Right lobe of liver (tissue), 6 donors: ENCODE results near the gene EPHA3. TPM values are rescaled to one million over a fixed set of nuclear protein-coding genes. Genes with fewer than 3 reads are reported as not detected.

Experiments used
- ATAC-seq, 4 donors: fragments of 200-7000 bp; cut with Tn5 transposase; one replicate each; pipeline ENCODE4 v1.9.1; 2020; ENCODE audit warnings: mild to moderate bottlenecking in 4 of 4, moderate library complexity in 4 of 4
- DNase-seq, 3 donors: peaks; one replicate each; pipeline ENCODE4 v3.0.0-alpha.2; 2020
- H3K27ac ChIP-seq, 3 donors: fragments of 200-600 bp; one replicate each; pipeline ENCODE4 v1.8.0; 2022
- H3K27me3 ChIP-seq, 2 donors: fragments of 200-600 bp; one replicate each; pipeline ENCODE4 v1.8.0; 2022
- H3K36me3 ChIP-seq, 4 donors: fragments of 200-600 bp; sonication (generic) in 1 of 4; one replicate each; pipeline versions ENCODE4 v1.5.1 to v1.8.0; 2017 to 2022; ENCODE audit warnings: control low read depth in 1 of 4
- H3K4me1 ChIP-seq, 4 donors: fragments of 200-600 bp; sonication (generic) in 1 of 4; one replicate each; pipeline versions ENCODE4 v1.5.1 to v1.8.0; 2017 to 2022; ENCODE audit warnings: control low read depth in 1 of 4
- H3K4me3 ChIP-seq, 3 donors: fragments of 200-600 bp; one replicate each; pipeline ENCODE4 v1.8.0; 2022
- H3K9me3 ChIP-seq, 4 donors: fragments of 200-600 bp; sonication (generic) in 1 of 4; one replicate each; pipeline versions ENCODE4 v1.5.1 to v1.8.0; 2017 to 2022; ENCODE audit warnings: control low read depth in 1 of 4
- POLR2A ChIP-seq: fragments of 450-650 bp; IDR thresholded peaks from one replicate; pipeline ENCODE4 v1.6.1; 2017; ENCODE audit warnings: antibody characterized with exemption, mild to moderate bottlenecking
- WGBS: methylation state at CpG from one replicate; pipeline ENCODE4 v1.1.6; 2018; ENCODE audit warnings: low coverage, low lambda C conversion rate; ENCODE audit not compliant: insufficient coverage; ENCODE audit errors: missing lambda C conversion rate; 5-methylcytosine and 5-hydroxymethylcytosine counted together
- intact Hi-C, 2 donors: fragments of 100-400 bp; cut with DNase I; formaldehyde crosslinking; loops; one replicate each; pipeline versions ENCODE4 v1.11.2 to v1.14.1; 2022
- total RNA-seq, 6 experiments: library from RNA; depleted of rRNA in 2 of 6; stranded (reverse); fragments of >200 nt in 2 of 6; fragmentation: NEBNext Ultra II Directional in 3 of 6; extraction: Animal tissue kit (Norgen Biotek cat#: 25700) in 3 of 6; gene quantifications; one replicate each; pipeline versions ENCODE4 v1.1.0 to v1.2.4, GENCODE V29; 2016 to 2023
- TF ChIP-seq, protein P1 (sequence below), 4 donors: fragments of 200-600 bp in 3 of 4; fragments of 450-650 bp in 1 of 4; IDR thresholded peaks; one replicate each; pipeline versions ENCODE4 v1.5.1 to v1.8.0; 2016 to 2022; ENCODE audit warnings: antibody characterized with exemption in 4 of 4, mild to moderate bottlenecking in 2 of 4
- donor health status: DM: no; HTN: yes; CAD: no.
- donor health status: DM: no; HTN: no; CAD: no.
- donor health status: DM: no; HTN: no; CAD: no.
- donor health status: DM: no; HTN: yes; CAD: no.
- donor health status: DM: no; HTN: yes; CAD: no.

Gene EPHA3
- total RNA-seq, 6 experiments from 2014 or later: 0.95 to 2.9 (median 1.5) TPM

DNA sequence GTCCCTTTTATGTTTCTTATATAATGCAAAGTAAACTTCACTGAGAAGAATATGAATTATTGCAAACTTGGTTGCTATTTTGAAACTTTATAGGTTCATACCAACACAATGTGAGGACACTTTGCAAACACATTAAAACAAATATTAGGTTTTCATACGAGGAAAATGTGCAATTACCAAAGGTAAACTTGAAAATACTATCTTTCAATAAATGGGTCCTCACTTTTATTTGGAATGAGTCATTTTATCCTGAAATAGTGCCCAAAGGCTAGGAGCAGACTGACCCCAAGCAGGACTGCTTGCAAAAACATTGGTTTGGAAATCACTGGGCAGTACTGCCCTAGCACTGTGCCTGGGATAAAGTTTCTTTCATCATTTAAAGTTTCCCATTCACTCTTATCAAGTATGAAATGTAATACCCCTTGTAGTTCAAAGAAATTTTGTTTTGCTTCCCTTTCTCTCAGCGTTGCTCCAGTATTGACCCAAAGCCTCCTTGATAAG, 396.5 kb downstream of the EPHA3 start:
- ATAC-seq (no peak), DNase-seq (no peak)
- no peaks in the 10 kb centered on the region for H3K9me3 ChIP-seq
- H3K27me3 ChIP-seq: no peaks in the 10 kb centered on the region
- 11% methylated on average over 2 of the region's 2 CpGs for WGBS
- no peaks in the 10 kb centered on the region for H3K36me3 ChIP-seq
- no peak overlapping the region for H3K4me3 ChIP-seq
- no peak overlapping the region for H3K27ac ChIP-seq
- no peaks in the 10 kb centered on the region for H3K4me1 ChIP-seq
- TF ChIP-seq, protein P1, sequence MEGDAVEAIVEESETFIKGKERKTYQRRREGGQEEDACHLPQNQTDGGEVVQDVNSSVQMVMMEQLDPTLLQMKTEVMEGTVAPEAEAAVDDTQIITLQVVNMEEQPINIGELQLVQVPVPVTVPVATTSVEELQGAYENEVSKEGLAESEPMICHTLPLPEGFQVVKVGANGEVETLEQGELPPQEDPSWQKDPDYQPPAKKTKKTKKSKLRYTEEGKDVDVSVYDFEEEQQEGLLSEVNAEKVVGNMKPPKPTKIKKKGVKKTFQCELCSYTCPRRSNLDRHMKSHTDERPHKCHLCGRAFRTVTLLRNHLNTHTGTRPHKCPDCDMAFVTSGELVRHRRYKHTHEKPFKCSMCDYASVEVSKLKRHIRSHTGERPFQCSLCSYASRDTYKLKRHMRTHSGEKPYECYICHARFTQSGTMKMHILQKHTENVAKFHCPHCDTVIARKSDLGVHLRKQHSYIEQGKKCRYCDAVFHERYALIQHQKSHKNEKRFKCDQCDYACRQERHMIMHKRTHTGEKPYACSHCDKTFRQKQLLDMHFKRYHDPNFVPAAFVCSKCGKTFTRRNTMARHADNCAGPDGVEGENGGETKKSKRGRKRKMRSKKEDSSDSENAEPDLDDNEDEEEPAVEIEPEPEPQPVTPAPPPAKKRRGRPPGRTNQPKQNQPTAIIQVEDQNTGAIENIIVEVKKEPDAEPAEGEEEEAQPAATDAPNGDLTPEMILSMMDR (IDR thresholded peaks at IDR 0.05): no peak
- TF ChIP-seq POLR2A: no peak
- intact Hi-C loops: no loop called here

DNA sequence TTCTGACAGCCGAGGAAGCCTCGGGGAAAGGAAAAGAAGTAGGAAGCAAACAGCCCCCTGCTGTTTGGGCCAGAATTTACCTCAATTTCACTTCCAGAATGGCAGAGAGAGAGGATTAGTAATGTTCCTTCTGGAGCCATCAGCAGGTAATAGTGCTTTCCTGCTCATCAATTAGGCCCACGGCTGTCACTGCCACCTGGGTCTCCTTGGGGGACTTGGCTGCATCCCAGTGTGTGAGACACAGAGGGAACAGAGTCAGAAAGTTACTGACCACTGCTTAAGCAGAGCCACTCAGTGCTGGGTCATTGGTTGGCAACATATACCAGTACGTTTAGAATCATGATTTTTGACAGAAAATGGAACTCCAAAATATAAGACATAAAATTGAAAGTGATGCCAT, 397.0 kb downstream of the EPHA3 start:
- no peaks in the 10 kb centered on the region for H3K36me3 ChIP-seq
- no peaks in the 10 kb centered on the region for H3K4me1 ChIP-seq
- H3K27ac ChIP-seq: no peak overlapping the region
- DNase-seq (no peak), ATAC-seq (no peak)
- TF ChIP-seq, protein P1 (IDR thresholded peaks at IDR 0.05): no peak
- no peak for TF ChIP-seq POLR2A
- H3K9me3 ChIP-seq: no peaks in the 10 kb centered on the region
- H3K27me3 ChIP-seq: no peaks in the 10 kb centered on the region
- no peak overlapping the region for H3K4me3 ChIP-seq
- WGBS: 16% methylated on average over 4 of the region's 4 CpGs
- intact Hi-C loops: no loop called here

DNA sequence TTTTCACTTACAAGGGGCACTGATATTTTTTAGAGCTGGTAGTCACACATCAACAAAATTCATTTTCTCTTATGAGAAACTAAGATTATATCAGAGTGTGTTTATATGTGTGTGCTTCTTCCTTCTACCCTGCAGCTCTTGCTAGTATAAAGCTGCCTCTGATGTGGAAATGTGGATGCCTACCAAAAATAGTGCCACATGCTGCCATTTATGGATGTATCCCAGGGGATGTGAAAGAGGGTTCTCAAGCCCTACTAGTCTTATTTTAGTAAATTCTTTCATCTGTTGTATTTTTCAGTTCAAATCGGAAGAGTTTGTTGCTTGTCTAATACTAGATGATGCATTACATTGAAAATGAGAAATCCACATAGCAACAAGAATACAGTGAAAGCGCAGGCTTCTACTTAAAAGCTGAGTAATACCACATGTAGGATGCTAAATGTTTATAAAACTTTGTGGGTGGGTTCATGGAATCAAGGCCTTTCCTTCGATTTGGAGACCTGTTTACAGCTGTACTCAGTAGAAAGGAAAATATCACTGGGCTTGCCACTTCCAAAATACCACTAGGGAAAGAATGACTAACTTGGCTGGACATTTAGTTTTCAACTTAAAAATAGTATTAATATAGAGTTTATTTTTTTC, 399.2 kb downstream of the EPHA3 start:
- Histone ChIP-seq H3K4me1 (no peaks in the 10 kb centered on the region), H3K9me3 (no peaks in the 10 kb centered on the region), H3K27me3 (no peaks in the 10 kb centered on the region), H3K4me3 (no peak overlapping the region), H3K36me3 (no peaks in the 10 kb centered on the region), H3K27ac (no peak overlapping the region)
- intact Hi-C loops: no loop called here
- no peak for DNase-seq
- ATAC-seq: no peak
- 52% methylated on average over 3 of the region's 3 CpGs for WGBS
- TF ChIP-seq POLR2A: no peak
- TF ChIP-seq, protein P1 (IDR thresholded peaks at IDR 0.05): no peak

DNA sequence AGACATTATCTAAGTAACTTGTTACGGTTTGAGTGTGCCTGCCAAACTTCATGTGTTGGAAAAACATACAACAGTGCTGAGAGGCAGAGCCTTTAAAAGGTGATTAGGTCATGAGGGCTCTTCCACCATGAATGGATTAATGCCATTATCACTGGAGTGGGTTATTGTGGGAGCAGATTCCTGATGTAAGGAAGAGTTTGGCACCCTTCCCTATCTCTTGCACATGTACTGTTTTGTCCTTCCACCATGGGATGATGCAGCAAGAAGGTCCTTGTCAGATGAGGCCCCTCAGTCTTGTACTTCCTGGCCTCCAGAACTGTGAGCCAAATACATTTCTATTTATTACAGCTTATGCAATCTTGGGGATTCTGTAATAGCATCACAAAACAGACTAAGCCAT, 413.9 kb downstream of the EPHA3 start:
- ATAC-seq: peak in 1 of 4 donors; percentile 36
- intact Hi-C loops: no loop called here
- 46% methylated on average over 1 of the region's 1 CpG for WGBS

More for the DNA sequence above, 413.9 kb downstream of the EPHA3 start:
- no peaks in the 10 kb centered on the region for H3K36me3 ChIP-seq
- H3K4me1 ChIP-seq: no peaks in the 10 kb centered on the region
- H3K9me3 ChIP-seq: no peaks in the 10 kb centered on the region
- no peaks in the 10 kb centered on the region for H3K27me3 ChIP-seq
- DNase-seq: no peak
- TF ChIP-seq, protein P1 (IDR thresholded peaks at IDR 0.05): no peak
- TF ChIP-seq POLR2A: no peak
- H3K4me3 ChIP-seq: no peak overlapping the region
- H3K27ac ChIP-seq: no peak overlapping the region
